K562 (cell line): ENCODE measurements around the gene GRHPR. TPM values are rescaled to one million over a fixed set of nuclear protein-coding genes. Genes with fewer than 3 reads are reported as not detected.

Experiments
- ATAC-seq: fragments of 200-7000 bp; cut with Tn5 transposase; 3 replicates; pipeline ENCODE4 v1.9.1; 2020; ENCODE audit warnings: moderate library complexity
- BruUV-seq: library from RNA; stranded (reverse); fragments of 400-500 nt; replicated peaks from 2 replicates; lab custom pipeline; 2021; lab: Mats Ljungman, UMichigan
- CTCF ChIA-PET: fragments of 300-600 bp; formaldehyde crosslinking; extraction: SDS; loops from one replicate; lab custom pipeline; 2021; ENCODE audit warnings: low intra/inter-chr PET ratio; lab: Yijun Ruan, JAX
- POLR2A ChIA-PET: fragments of 300-600, 350-650 bp; sonication (Branson Sonifier 250); formaldehyde crosslinking; extraction: SDS; loops from one replicate; lab custom pipeline; 2021; ENCODE audit warnings: antibody characterized with exemption, inconsistent platforms; lab: Yijun Ruan, JAX
- DNase-seq, 4 experiments: peaks; one replicate each; pipeline versions ENCODE4 v3.0.0 to v3.0.0-alpha.2; 2011 to 2018; ENCODE audit warnings: low spot score in 3 of 4, mixed read lengths in 3 of 4; ENCODE audit errors: extremely low read depth in 1 of 4
- FAIRE-seq: peaks from 2 replicates; lab custom pipeline; 2011; peaks lifted over from hg19 to GRCh38; lab: Jason Lieb, UNC
- H2AFZ ChIP-seq: 2 replicates; pipeline ENCODE4 v1.6.0; 2011; ENCODE audit warnings: low read depth, low read length, control low read depth, inconsistent platforms
- H3K27ac ChIP-seq: fragments of 200-600 bp; 3 replicates; pipeline ENCODE4 v1.8.0; 2011; ENCODE audit warnings: low read depth, mild to moderate bottlenecking, control low read depth, inconsistent platforms, low read length, moderate library complexity, mixed read lengths; ENCODE audit errors: extremely low read depth
- H3K27me3 ChIP-seq, 2 experiments: fragments of 300-600 bp in 1 of 2; 2 replicates in 1 of 2; 3 replicates in 1 of 2; pipeline versions ENCODE4 v1.6.0 to v1.8.0; 2011; ENCODE audit warnings: inconsistent platforms in 2 of 2, low read length in 2 of 2, mild to moderate bottlenecking in 1 of 2, mixed read lengths in 1 of 2, moderate library complexity in 1 of 2; ENCODE audit not compliant: control insufficient read depth in 2 of 2, insufficient read depth in 2 of 2
- H3K36me3 ChIP-seq: fragments of 300-600 bp; 3 replicates; pipeline ENCODE4 v1.8.0; 2011; ENCODE audit warnings: mild to moderate bottlenecking, low read length, inconsistent platforms; ENCODE audit not compliant: control insufficient read depth, insufficient read depth
- H3K4me1 ChIP-seq, 2 experiments: fragments of 200-600 bp in 1 of 2; replicated peaks in 1 of 2; 2 replicates in 1 of 2; 3 replicates in 1 of 2; pipeline versions ENCODE4 v1.5.1 to v1.8.0; 2011; ENCODE audit warnings: inconsistent platforms in 2 of 2, low read length in 2 of 2, mild to moderate bottlenecking in 1 of 2, mixed read lengths in 1 of 2, moderate library complexity in 1 of 2; ENCODE audit not compliant: control insufficient read depth in 2 of 2, insufficient read depth in 2 of 2
- H3K4me2 ChIP-seq: 2 replicates; pipeline ENCODE4 v1.6.1; 2011; ENCODE audit warnings: low read length, control low read depth, inconsistent platforms, mixed read lengths; ENCODE audit not compliant: insufficient read depth
- H3K4me3 ChIP-seq: fragments of 200-600 bp; sonication (generic), shearing (Covaris generic); 2 replicates; pipeline ENCODE4 v1.5.1; 2016; ENCODE audit warnings: control low read depth, inconsistent platforms
- H3K79me2 ChIP-seq: fragments of 200-600 bp; 3 replicates; pipeline ENCODE4 v1.8.0; 2011; ENCODE audit warnings: low read length, inconsistent platforms; ENCODE audit not compliant: control insufficient read depth, insufficient read depth
- H3K9ac ChIP-seq, 2 experiments: 2 replicates each; pipeline versions ENCODE4 v1.6.0 to v1.6.1; 2011; ENCODE audit warnings: low read depth in 2 of 2, low read length in 2 of 2, control low read depth in 1 of 2, inconsistent platforms in 1 of 2, mild to moderate bottlenecking in 1 of 2, mixed read lengths in 1 of 2; ENCODE audit not compliant: insufficient read depth in 1 of 2
- H3K9me1 ChIP-seq: one replicate; pipeline ENCODE4 v1.6.0; 2011; ENCODE audit warnings: inconsistent platforms, mild to moderate bottlenecking, low read length, moderate library complexity; ENCODE audit not compliant: control insufficient read depth, insufficient read depth
- H3K9me3 ChIP-seq: replicated peaks from 2 replicates; pipeline ENCODE4 v1.5.1; 2011; ENCODE audit warnings: low read depth, low read length, inconsistent platforms; ENCODE audit not compliant: control insufficient read depth, insufficient read depth
- H4K20me1 ChIP-seq: replicated peaks from 2 replicates; pipeline ENCODE4 v1.6.1; 2011; ENCODE audit warnings: low read length, inconsistent platforms, mixed read lengths; ENCODE audit not compliant: control insufficient read depth, insufficient read depth
- ARID2 ChIP-seq: fragments of 450-650 bp; IDR thresholded peaks from 2 replicates; pipeline ENCODE4 v1.6.1; 2017; ENCODE audit warnings: antibody characterized with exemption, mild to moderate bottlenecking
- CEBPG ChIP-seq, 3 experiments: fragments of 200-800 bp in 1 of 3; sonication (Bioruptor generic) in 1 of 3; sonication (generic) in 1 of 3; formaldehyde crosslinking in 1 of 3; IDR thresholded peaks in 2 of 3; conservative IDR thresholded peaks in 1 of 3; 2 replicates each; pipeline versions ENCODE4 v1.6.1 to v1.8.0; 2016 to 2022; ENCODE audit warnings: missing compliant biosample characterization in 2 of 3, missing genetic modification characterization in 2 of 3, mild to moderate bottlenecking in 1 of 3, missing genetic modification reagents in 1 of 3
- CREB1 ChIP-seq, 2 experiments: sonication (generic) in 1 of 2; formaldehyde crosslinking in 1 of 2; IDR thresholded peaks; 2 replicates each; pipeline versions ENCODE4 v1.6.1 to v1.8.0; 2012 to 2022; ENCODE audit warnings: inconsistent platforms in 1 of 2, mild to moderate bottlenecking in 1 of 2, missing genetic modification reagents in 1 of 2, moderate library complexity in 1 of 2
- ESRRA ChIP-seq: fragments of 450-650 bp; IDR thresholded peaks from 2 replicates; pipeline ENCODE4 v1.6.1; 2014; ENCODE audit warnings: low read depth, mild to moderate bottlenecking, moderate library complexity, borderline replicate concordance
- FOXA3 ChIP-seq, 2 experiments: fragments of 450-650 bp in 1 of 2; sonication (generic) in 1 of 2; formaldehyde crosslinking; IDR thresholded peaks in 1 of 2; conservative IDR thresholded peaks in 1 of 2; 2 replicates each; pipeline versions ENCODE4 v1.4.0 to v1.8.0; 2020 to 2022; ENCODE audit warnings: mild to moderate bottlenecking in 2 of 2, missing genetic modification reagents in 1 of 2
- HNRNPLL ChIP-seq: fragments of 200-400 bp; formaldehyde crosslinking; IDR thresholded peaks from 2 replicates; pipeline ENCODE4 v1.6.1; 2017; ENCODE audit warnings: low read length, low read depth, mild to moderate bottlenecking; ENCODE audit not compliant: poor library complexity, severe bottlenecking
- RBFOX2 ChIP-seq: fragments of 200-400 bp; formaldehyde crosslinking; IDR thresholded peaks from 2 replicates; pipeline ENCODE4 v1.6.1; 2017; ENCODE audit warnings: low read depth, mild to moderate bottlenecking, low read length, moderate library complexity
- SRSF3 ChIP-seq: fragments of 200-400 bp; formaldehyde crosslinking; IDR thresholded peaks from 2 replicates; pipeline ENCODE4 v1.6.1; 2016; ENCODE audit warnings: mild to moderate bottlenecking, low read length, moderate library complexity; ENCODE audit not compliant: insufficient read depth
- TBL1XR1 ChIP-seq, 2 experiments: IDR thresholded peaks; 2 replicates each; pipeline ENCODE4 v1.6.1; 2012; ENCODE audit warnings: improper control_type of control experiment in 2 of 2, low read length in 2 of 2, mild to moderate bottlenecking in 1 of 2
- ZNF12 ChIP-seq: sonication (generic); formaldehyde crosslinking; IDR thresholded peaks from 2 replicates; pipeline ENCODE4 v1.4.0; 2020; ENCODE audit warnings: mild to moderate bottlenecking, missing genetic modification reagents
- ZNF316 ChIP-seq: fragments of 450-650 bp; IDR thresholded peaks from 2 replicates; pipeline ENCODE4 v1.6.1; 2016
- ZNF583 ChIP-seq: fragments of 250-450 bp; sonication (Bioruptor Pico); IDR thresholded peaks from 2 replicates; pipeline ENCODE4 v1.4.0; 2020
- WGBS: fragments of 100-300 bp; shearing (Covaris generic); methylation state at CpG from one replicate; pipeline ENCODE4 v1.1.6; 2016; ENCODE audit warnings: low coverage, mixed read lengths; ENCODE audit not compliant: insufficient coverage; ENCODE audit errors: missing lambda C conversion rate; 5-methylcytosine and 5-hydroxymethylcytosine counted together
- in situ Hi-C: fragments of 300-500 bp; cut with MboI; formaldehyde crosslinking; loops from 4 replicates; pipeline ENCODE4 v1.15.0; 2018; ENCODE audit warnings: inconsistent platforms, mixed read lengths
- intact Hi-C: fragments of 100-400 bp; cut with micrococcal nuclease; formaldehyde crosslinking; loops from 2 replicates; pipeline ENCODE4 v1.14.2; 2022
- polyA plus RNA-seq, 8 experiments: library from polyadenylated mRNA; depleted of rRNA in 4 of 8; stranded (reverse) in 5 of 8; unstranded in 3 of 8; fragments of >200 nt; fragmentation: Nextera tagmentation in 2 of 8; fragmentation: Illumina TruSeq in 1 of 8; extraction: Ambion mirVana in 2 of 8; extraction: Trizol in 1 of 8; gene quantifications; 2 replicates each; pipeline versions ENCODE4 v1.2.1 to v1.2.3, GENCODE V29; 2011 to 2014; ENCODE audit warnings: inconsistent platforms in 1 of 8, missing spikeins in 1 of 8
- total RNA-seq, 7 experiments: library from RNA; depleted of rRNA in 6 of 7; stranded (reverse); fragments of >200 nt in 6 of 7; fragmentation: Illumina TruSeq in 2 of 7; extraction: Trizol in 2 of 7; gene quantifications; 2 replicates each; pipeline versions ENCODE4 v1.2.1 to v1.2.3, GENCODE V29; 2011 to 2021; ENCODE audit warnings: low replicate concordance in 1 of 7
- TF ChIP-seq, protein P1 (sequence below), 2 experiments: fragments of 450-650 bp; IDR thresholded peaks; 2 replicates each; pipeline ENCODE4 v1.6.1; 2018; ENCODE audit warnings: mild to moderate bottlenecking in 2 of 2, low read depth in 1 of 2; ENCODE audit not compliant: partially characterized antibody in 2 of 2
- TF ChIP-seq, protein P2 (sequence below): fragments of 150-350 bp; IDR thresholded peaks from 2 replicates; pipeline ENCODE4 v1.6.1; 2014; ENCODE audit warnings: low read depth, mild to moderate bottlenecking, low read length, borderline replicate concordance

Gene GRHPR
- total and polyA plus RNA-seq, 9 of the 15 experiments (the other 6 are each of a cell fraction or from before 2014, with no cell fraction given), result 38.9 to 144 (median 120) TPM

DNA sequence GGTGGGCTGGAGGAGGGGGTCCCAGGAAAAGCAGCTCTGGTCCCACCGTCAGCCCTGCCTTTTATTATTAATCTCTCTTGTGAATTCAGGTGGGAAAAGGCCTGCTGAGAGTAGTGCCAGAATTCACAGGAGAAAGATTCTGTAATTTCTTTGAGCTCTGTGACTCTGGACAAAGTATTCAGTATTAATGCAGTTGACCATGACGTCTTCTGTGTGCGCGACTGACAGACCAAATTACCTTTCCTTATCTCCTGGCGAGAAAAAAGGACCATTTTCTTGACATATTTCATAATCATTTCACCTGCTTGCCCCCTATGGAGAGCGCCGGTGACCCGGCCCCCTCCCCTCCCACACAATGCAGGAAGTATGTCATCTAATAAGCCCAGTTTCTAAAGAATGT lies 26.8 kb upstream of the GRHPR start:
- WGBS, result 6% methylated on average over 8 of the region's 8 CpGs
- ATAC-seq (no peak; the same call in 1 of the 3 replicates), FAIRE-seq (no peak), DNase-seq (no peak)
- Histone ChIP-seq H3K9me3 (no peaks in the 10 kb centered on the region), H3K36me3 (no peaks in the 10 kb centered on the region), H3K27ac (no peak overlapping the region), H3K4me3 (no peak overlapping the region), H3K9me1 (no peaks in the 10 kb centered on the region), H3K9ac (peak overlapping the region in 1 of 2 experiments; percentile 38; a peak in 1 of 4 replicates), H2AFZ (peak overlapping the region; percentile 74), H3K27me3 (no peaks in the 10 kb centered on the region; a peak in 1 of 5 replicates), H4K20me1 (no peaks in the 10 kb centered on the region), H3K79me2 (no peaks in the 10 kb centered on the region), H3K4me2 (peak overlapping the region; percentile 56; the same call in 1 of the 2 replicates), H3K4me1 (peaks cover 4 to 11% of the 10 kb centered on the region in 2 experiments; a peak in 2 of 5 replicates)
- ChIA-PET POLR2A (interaction anchor here (0.6 to 1.7 kb wide), 6 partner anchors 11 to 316 kb away, joined by 3 to 5 read pairs (median 3); no protein-coding TSS in a partner anchor), CTCF (no interaction called here)
- in situ Hi-C loops, result no loop called here
- intact Hi-C loops, result loop anchor here (10.0 kb wide), 1 partner anchor 271 kb away; the partner anchor contains the start of gene ZCCHC7
- BruUV-seq, result no TSS peak
- TF ChIP-seq, protein P1, sequence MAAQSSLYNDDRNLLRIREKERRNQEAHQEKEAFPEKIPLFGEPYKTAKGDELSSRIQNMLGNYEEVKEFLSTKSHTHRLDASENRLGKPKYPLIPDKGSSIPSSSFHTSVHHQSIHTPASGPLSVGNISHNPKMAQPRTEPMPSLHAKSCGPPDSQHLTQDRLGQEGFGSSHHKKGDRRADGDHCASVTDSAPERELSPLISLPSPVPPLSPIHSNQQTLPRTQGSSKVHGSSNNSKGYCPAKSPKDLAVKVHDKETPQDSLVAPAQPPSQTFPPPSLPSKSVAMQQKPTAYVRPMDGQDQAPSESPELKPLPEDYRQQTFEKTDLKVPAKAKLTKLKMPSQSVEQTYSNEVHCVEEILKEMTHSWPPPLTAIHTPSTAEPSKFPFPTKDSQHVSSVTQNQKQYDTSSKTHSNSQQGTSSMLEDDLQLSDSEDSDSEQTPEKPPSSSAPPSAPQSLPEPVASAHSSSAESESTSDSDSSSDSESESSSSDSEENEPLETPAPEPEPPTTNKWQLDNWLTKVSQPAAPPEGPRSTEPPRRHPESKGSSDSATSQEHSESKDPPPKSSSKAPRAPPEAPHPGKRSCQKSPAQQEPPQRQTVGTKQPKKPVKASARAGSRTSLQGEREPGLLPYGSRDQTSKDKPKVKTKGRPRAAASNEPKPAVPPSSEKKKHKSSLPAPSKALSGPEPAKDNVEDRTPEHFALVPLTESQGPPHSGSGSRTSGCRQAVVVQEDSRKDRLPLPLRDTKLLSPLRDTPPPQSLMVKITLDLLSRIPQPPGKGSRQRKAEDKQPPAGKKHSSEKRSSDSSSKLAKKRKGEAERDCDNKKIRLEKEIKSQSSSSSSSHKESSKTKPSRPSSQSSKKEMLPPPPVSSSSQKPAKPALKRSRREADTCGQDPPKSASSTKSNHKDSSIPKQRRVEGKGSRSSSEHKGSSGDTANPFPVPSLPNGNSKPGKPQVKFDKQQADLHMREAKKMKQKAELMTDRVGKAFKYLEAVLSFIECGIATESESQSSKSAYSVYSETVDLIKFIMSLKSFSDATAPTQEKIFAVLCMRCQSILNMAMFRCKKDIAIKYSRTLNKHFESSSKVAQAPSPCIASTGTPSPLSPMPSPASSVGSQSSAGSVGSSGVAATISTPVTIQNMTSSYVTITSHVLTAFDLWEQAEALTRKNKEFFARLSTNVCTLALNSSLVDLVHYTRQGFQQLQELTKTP (IDR thresholded peaks at IDR 0.05; ENCODE audit: low read depth in 1 of 2, partially characterized antibody in 2 of 2), result no peak
- TF ChIP-seq SRSF3 (no peak), HNRNPLL (no peak), CREB1 (IDR thresholded peaks at IDR 0.05) (peak; percentile 61; the same call in 1 of the 2 replicates), CREB1 (CRISPR knock-in tag; IDR thresholded peaks at IDR 0.05) (peak; percentile 34; the same call in 1 of the 2 replicates), ZNF12 (CRISPR knock-in tag) (no peak), FOXA3 (CRISPR knock-in tag; conservative IDR thresholded peaks at IDR 0.05 in 1 of 2, IDR thresholded peaks at IDR 0.05 in 1 of 2) (no peak), ZNF583 (CRISPR knock-in tag) (no peak), CEBPG (CRISPR knock-in tag; IDR thresholded peaks at IDR 0.05) (no peak), CEBPG (tag; conservative IDR thresholded peaks at IDR 0.05 in 1 of 2, IDR thresholded peaks at IDR 0.05 in 1 of 2) (0 out of 4 replicates have a peak, but pooled peaks of 1 of the 2 experiments have one; percentile 14), ESRRA (no peak), RBFOX2 (no peak), ARID2 (no peak), ZNF316 (no peak), TBL1XR1 (IDR thresholded peaks at IDR 0.05; ENCODE audit: low read length in 2 of 2) (no peak)
- TF ChIP-seq, protein P2, sequence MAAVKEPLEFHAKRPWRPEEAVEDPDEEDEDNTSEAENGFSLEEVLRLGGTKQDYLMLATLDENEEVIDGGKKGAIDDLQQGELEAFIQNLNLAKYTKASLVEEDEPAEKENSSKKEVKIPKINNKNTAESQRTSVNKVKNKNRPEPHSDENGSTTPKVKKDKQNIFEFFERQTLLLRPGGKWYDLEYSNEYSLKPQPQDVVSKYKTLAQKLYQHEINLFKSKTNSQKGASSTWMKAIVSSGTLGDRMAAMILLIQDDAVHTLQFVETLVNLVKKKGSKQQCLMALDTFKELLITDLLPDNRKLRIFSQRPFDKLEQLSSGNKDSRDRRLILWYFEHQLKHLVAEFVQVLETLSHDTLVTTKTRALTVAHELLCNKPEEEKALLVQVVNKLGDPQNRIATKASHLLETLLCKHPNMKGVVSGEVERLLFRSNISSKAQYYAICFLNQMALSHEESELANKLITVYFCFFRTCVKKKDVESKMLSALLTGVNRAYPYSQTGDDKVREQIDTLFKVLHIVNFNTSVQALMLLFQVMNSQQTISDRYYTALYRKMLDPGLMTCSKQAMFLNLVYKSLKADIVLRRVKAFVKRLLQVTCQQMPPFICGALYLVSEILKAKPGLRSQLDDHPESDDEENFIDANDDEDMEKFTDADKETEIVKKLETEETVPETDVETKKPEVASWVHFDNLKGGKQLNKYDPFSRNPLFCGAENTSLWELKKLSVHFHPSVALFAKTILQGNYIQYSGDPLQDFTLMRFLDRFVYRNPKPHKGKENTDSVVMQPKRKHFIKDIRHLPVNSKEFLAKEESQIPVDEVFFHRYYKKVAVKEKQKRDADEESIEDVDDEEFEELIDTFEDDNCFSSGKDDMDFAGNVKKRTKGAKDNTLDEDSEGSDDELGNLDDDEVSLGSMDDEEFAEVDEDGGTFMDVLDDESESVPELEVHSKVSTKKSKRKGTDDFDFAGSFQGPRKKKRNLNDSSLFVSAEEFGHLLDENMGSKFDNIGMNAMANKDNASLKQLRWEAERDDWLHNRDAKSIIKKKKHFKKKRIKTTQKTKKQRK, result no peak
